Activated CD4-positive, alpha-beta T cell treated with anti-CD3 and anti-CD28 coated beads, Interleukin-2, amount 50 U/mL, for 24 hours (primary cell): ENCODE data around the gene PELO.
"Not testable (repeated sequence)": the region's sequence is repeated elsewhere in the genome, so short reads cannot be mapped to it uniquely, and the experiment has no call there.

ENCODE experiments used
- DNase-seq, 2 donors: peaks; one replicate each; pipeline ENCODE4 v3.0.0-alpha.2; 2020; ENCODE audit warnings: low read depth in 1 of 2, low spot score in 1 of 2

The PELO gene

DNA sequence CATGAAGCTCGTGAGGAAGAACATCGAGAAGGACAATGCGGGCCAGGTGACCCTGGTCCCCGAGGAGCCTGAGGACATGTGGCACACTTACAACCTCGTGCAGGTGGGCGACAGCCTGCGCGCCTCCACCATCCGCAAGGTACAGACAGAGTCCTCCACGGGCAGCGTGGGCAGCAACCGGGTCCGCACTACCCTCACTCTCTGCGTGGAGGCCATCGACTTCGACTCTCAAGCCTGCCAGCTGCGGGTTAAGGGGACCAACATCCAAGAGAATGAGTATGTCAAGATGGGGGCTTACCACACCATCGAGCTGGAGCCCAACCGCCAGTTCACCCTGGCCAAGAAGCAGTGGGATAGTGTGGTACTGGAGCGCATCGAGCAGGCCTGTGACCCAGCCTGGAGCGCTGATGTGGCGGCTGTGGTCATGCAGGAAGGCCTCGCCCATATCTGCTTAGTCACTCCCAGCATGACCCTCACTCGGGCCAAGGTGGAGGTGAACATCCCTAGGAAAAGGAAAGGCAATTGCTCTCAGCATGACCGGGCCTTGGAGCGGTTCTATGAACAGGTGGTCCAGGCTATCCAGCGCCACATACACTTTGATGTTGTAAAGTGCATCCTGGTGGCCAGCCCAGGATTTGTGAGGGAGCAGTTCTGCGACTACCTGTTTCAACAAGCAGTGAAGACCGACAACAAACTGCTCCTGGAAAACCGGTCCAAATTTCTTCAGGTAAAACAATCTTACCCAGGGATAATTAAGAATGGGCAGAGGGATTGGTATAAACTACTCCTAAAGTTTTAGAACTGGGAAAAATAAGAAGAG lies 12.9 kb downstream of the PELO start:
- peak; percentile 32 to 33 for DNase-seq

GRCh38 chr5:52801329-52801728 lies 13.6 kb downstream of the PELO start:
- no peak for DNase-seq

DNA sequence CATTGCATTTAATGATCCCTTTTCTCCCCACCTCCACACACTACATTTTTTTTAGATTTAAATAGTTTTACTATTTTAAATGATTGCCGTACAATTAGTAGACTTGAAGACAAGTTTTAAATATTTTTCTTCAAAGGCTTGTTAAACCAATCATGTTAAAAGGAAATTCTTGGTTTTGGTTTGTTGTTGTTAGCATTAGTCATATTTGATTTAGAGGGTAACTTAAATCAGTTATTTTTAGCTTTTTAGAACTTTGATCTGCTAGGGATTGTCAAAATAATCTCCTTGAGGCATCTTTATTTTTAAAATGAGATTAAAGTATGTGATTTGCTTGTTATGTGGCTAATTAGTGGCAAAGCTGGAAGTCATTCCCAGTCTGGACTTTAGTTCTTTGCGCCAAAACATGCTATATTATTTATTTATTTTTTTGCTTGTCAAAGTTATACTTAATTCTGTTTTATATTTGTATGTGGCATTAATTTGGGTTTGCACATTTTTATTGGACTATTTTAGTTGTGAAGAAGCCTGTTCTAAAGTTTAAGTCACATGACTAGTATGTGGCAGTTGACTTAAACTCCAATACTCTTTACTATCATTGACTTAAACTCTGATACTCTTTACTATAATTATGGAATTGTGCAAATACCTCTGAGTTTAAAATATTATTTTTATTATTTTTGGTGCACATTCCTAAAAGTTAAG lies 14.7 kb downstream of the PELO start:
- DNase-seq = no peak

- no peak for DNase-seq
Observed at GRCh38 chr5:52802974-52803336, 15.2 kb downstream of the PELO start.

- DNase-seq = no peak
Observed at GRCh38 chr5:52804387-52804791, 16.7 kb downstream of the PELO start.

- no peak for DNase-seq
Observed at GRCh38 chr5:52804981-52805380, 17.3 kb downstream of the PELO start.

DNA sequence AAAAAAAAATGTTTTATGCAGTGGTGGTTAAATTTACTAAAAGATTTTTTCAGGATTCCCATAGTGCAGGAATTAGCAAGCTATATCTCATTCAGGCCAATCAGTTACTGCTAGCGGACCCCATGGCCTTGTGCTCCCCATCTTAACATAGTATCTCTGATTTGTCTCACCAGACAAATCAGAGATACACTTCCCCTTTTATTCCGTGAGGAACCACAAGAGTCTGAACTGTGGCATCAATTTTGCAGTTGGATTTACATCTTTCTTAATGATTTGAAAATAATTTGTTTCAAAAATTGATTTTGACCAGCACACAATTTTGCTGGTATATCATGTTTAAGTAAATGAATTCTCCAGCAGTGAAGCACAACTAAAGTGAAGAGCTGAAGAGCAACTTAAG lies 17.9 kb downstream of the PELO start:
- DNase-seq = no peak

GRCh38 chr5:52807037-52807436 lies 19.3 kb downstream of the PELO start:
- DNase-seq = no peak

DNA sequence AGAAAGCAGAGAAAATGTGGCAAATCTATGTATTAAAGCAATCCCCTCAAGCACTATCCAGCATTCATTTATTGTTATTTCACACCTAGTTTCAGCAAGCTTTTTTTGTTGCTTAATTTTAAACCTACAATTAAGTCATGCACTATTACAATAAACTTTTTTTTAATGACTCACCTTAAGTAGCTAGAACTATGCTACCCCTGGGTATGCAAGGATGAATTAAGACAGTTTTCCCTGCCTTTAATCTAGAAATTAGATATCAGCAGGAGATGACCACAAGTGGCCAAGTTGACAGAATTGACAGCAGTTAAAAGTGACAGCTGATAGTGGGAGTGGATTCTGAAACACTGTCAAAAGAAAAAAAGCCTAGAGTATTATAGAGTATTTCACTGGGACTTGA lies 20.0 kb downstream of the PELO start:
- DNase-seq = no peak

GRCh38 chr5:52808316-52808901 lies 20.7 kb downstream of the PELO start:
- no peak for DNase-seq

GRCh38 chr5:52809884-52810283 lies 22.2 kb downstream of the PELO start:
- no peak for DNase-seq

DNA sequence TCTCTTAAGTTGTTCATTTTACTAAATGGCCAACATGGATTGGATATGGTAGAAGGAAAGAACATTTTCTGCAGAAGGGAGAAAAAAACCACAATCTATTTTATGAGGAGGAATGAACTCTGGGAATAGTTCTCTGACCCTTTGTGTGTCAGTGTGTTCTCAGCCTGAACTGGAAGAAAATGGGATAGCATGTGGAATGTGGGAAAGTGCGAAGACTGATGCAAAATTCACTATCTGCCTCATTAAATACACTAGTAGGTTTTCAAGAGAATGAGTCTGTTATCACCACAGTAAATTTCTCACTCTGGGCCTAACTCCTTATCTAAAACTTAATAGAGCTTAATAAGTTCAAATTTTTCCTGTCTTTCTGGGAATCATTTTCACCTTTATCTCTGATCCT lies 22.7 kb downstream of the PELO start:
- no peak for DNase-seq

GRCh38 chr5:52811067-52811749 lies 23.5 kb downstream of the PELO start:
- DNase-seq = no peak

DNA sequence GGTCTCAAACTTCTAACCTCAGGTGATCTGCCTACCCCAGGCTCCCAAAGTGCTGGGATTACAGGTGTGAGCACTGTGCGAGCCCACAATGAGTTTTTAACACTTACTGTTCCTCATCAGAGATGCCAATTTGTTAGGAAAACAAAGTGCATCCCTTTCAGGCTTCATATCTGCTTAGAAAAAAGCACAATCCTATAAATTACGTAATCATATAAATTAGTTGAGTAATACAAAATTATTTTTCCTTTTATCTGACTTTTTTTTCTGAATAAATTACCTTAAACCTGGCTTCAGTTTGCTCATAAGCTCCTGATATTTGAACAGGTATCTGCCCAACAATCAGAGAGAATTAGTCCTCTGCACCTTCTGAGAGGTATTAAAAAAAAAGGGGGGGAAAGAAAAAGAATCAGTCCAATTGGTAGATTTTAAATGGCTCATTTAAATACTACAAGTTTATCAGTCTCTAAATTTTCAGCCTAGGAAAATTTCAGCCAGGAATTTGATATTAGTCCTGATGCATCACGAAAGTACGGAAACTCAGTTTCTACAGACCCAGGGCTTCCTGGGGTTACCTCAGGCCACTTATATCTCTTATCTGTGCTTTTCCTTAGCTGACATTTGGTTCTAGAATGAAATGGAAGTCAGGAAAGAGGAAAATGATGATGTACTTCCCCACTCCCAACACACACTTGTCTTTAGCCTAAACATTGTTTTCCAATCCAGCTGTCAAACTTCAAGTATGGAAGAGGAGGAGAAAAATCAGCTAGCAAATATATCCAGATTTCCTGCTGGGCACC lies 26.8 kb downstream of the PELO start:
- no peak for DNase-seq

GRCh38 chr5:52817818-52818217 lies 30.1 kb downstream of the PELO start:
- no peak for DNase-seq

DNA sequence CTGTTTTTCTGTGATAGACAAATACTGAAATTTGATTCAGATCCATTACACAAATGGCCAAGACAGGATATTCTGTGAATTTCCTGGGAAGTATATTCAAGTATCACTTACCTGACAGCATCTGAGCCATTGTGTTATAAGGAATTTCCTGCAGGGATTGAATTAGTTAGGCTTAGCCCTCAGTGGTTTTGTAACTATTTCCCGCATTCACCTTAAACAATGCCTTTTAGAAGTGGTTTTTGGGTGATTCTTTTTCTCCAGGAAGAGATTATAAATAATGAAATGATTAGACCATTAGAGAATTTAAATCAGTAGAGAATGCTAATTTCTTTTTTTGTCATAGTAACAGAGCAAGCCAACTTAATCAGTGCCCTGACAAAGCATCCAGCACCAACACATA lies 30.6 kb downstream of the PELO start:
- no peak for DNase-seq

DNA sequence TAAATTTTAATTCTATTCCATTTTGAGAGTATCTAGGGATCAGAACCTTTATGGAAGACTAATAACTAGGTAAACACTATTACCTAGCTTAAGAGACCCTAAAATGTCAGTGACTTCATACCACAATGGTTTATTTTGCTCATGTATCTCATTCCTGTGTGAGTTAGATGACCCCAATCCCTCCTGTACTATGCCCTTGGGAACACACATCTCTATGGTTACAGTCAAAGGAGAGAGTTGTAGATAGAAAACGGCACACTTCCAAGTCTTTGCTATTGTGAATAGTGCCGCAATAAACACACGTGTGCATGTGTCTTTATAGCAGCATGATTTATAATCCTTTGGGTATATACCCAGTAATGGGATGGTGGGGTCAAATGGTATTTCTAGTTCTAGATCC lies 31.1 kb downstream of the PELO start:
- DNase-seq = not testable (repeated sequence)

DNA sequence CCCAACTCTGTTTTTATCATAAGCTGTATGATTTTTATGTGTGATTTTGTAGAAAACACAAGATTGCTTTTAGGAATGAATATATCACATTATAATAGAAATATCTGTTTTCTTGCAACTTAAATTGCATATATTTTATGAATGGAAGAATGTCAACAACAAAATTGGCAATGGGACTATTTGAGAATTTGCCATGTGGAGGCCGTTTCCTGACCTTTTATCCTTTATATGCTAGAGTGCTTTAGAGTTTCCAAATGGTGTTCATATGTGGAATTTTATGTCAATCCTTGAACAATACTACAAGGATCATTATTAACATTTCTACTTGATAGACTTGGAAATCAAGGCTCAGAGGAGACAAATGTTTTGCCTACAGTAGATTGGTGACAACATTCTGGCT lies 34.2 kb downstream of the PELO start:
- no peak for DNase-seq

GRCh38 chr5:52822437-52822836 lies 34.7 kb downstream of the PELO start:
- DNase-seq = no peak

DNA sequence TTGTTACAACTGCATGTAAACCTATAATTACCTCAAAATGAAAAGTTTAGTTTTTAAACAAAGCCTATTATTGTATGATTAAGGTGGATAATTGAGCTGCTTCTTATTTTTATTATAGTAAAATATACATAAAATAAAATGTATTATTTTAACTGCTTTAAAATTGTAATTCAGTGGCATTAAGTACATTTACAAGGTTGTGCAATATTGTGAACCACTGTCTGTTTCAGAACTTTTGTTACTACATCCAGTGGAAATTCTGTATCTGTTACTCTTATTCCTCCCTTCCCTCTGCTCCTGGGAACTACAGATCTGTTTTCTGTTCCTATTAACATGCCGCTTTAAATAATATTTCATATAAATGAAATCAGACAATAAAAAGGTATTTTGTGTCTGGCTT lies 37.1 kb downstream of the PELO start:
- DNase-seq = no peak

DNA sequence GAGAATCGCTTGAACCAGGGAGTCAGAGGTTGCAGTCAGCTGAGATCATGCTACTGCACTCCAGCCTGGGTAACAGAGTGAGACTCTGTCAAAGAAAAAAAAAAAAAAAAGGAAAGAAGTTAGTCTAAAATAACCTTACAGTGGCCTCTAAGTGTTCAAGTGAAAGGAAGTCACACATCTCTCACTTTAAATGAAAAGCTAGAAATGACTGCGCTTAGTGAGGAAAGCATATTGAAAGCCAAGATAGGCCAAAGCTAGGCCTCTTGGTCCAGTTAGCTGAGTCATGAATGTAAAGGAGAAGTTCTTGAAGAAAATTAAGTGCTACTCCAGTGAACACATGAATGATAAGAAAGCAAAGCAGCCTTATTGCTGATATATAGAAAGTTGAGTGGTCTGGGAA lies 38.1 kb downstream of the PELO start:
- no peak for DNase-seq
